ENCODE results near the gene ULK4.

DNA sequence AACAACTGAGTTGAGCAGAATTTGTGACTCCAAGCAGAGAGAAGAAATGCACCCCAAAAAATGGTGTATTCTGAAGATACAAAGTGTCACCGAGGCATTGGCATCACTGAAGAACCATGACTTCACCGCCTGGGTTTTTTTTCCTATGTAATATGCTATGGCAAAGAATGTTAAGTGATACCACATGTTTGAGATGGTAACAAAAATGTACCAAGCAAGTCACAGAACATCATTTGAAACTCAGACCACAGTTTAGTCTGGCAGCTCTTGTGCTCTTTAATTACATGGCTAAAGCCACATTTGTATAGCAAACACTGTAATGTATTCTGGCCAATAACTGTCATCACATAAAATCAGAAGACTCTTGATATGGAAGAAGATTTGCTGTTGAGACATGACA, 323.5 kb downstream of the ULK4 start:
- TF ChIP-seq EZH2phosphoT487 (IDR thresholded peaks at IDR 0.05; ENCODE audit: borderline replicate concordance), result no peak
- TF ChIP-seq CTCF (conservative IDR thresholded peaks at IDR 0.05; ENCODE audit: low read length), result no peak
